K562 (cell line): Measurements from ENCODE around the gene CZIB. TPM values are rescaled to one million over a fixed set of nuclear protein-coding genes. Genes with fewer than 3 reads are reported as not detected.
A peak's percentile ranks its signal among the peaks of the same experiment; 100 is the strongest.

Experiments used
- CTBP1 ChIP-seq: fragments of 450-650 bp; IDR thresholded peaks from 2 replicates; pipeline ENCODE4 v1.6.1; 2016; ENCODE audit warnings: borderline replicate concordance
- DIDO1 ChIP-seq: fragments of 450-650 bp; IDR thresholded peaks from 2 replicates; pipeline ENCODE4 v1.6.1; 2016; ENCODE audit warnings: low read depth, missing biosample characterization, missing genetic modification characterization
- DMBX1 ChIP-seq: fragments of 250-450 bp; sonication (Bioruptor Pico); IDR thresholded peaks from 2 replicates; pipeline ENCODE4 v1.8.0; 2022; ENCODE audit warnings: inconsistent platforms, mild to moderate bottlenecking, moderate library complexity, borderline replicate concordance
- ELF1 ChIP-seq: fragments of 200-800 bp; sonication (Bioruptor generic); IDR thresholded peaks from 2 replicates; pipeline ENCODE4 v1.6.1; 2016; ENCODE audit warnings: missing genetic modification characterization, missing compliant biosample characterization
- FOXK2 ChIP-seq, 2 experiments: fragments of 450-650 bp; IDR thresholded peaks in 1 of 2; conservative IDR thresholded peaks in 1 of 2; 2 replicates each; pipeline ENCODE4 v1.6.1; 2016; ENCODE audit warnings: low read depth in 2 of 2, mild to moderate bottlenecking in 1 of 2
- GABPB1 ChIP-seq: sonication (generic); formaldehyde crosslinking; IDR thresholded peaks from 2 replicates; pipeline ENCODE4 v1.8.0; 2022; ENCODE audit warnings: mild to moderate bottlenecking, missing genetic modification reagents
- KHSRP ChIP-seq: fragments of 450-650 bp; IDR thresholded peaks from 2 replicates; pipeline ENCODE4 v1.6.1; 2017
- MTA3 ChIP-seq: fragments of 450-650 bp; formaldehyde crosslinking; IDR thresholded peaks from 2 replicates; pipeline ENCODE4 v1.6.1; 2017; ENCODE audit warnings: mild to moderate bottlenecking, borderline replicate concordance
- NFIX ChIP-seq: fragments of 250-450 bp; sonication (Bioruptor Pico); IDR thresholded peaks from 2 replicates; pipeline ENCODE4 v1.4.0; 2020; ENCODE audit warnings: low read depth, mild to moderate bottlenecking, moderate library complexity
- SUPT5H ChIP-seq: fragments of 450-650 bp; IDR thresholded peaks from 2 replicates; pipeline ENCODE4 v1.6.1; 2016
- ZNF143 ChIP-seq: sonication (generic); formaldehyde crosslinking; IDR thresholded peaks from 2 replicates; pipeline ENCODE4 v1.9.0; 2022; ENCODE audit warnings: mild to moderate bottlenecking, missing genetic modification reagents
- ZNF212 ChIP-seq: fragments of 450-650 bp; formaldehyde crosslinking; IDR thresholded peaks from 2 replicates; pipeline ENCODE4 v1.4.0; 2020; ENCODE audit warnings: mild to moderate bottlenecking
- polyA plus RNA-seq, 8 experiments: library from polyadenylated mRNA; depleted of rRNA in 4 of 8; stranded (reverse) in 5 of 8; unstranded in 3 of 8; fragments of >200 nt; fragmentation: Nextera tagmentation in 2 of 8; fragmentation: Illumina TruSeq in 1 of 8; extraction: Ambion mirVana in 2 of 8; extraction: Trizol in 1 of 8; gene quantifications; 2 replicates each; pipeline versions ENCODE4 v1.2.1 to v1.2.3, GENCODE V29; 2011 to 2014; ENCODE audit warnings: inconsistent platforms in 1 of 8, missing spikeins in 1 of 8
- total RNA-seq, 7 experiments: library from RNA; depleted of rRNA in 6 of 7; stranded (reverse); fragments of >200 nt in 6 of 7; fragmentation: Illumina TruSeq in 2 of 7; extraction: Trizol in 2 of 7; gene quantifications; 2 replicates each; pipeline versions ENCODE4 v1.2.1 to v1.2.3, GENCODE V29; 2011 to 2021; ENCODE audit warnings: low replicate concordance in 1 of 7
- TF ChIP-seq, protein P1 (sequence below): fragments of 450-650 bp; IDR thresholded peaks from 2 replicates; pipeline ENCODE4 v1.6.1; 2016
- TF ChIP-seq, protein P2 (sequence below), 3 experiments: fragments of 200-800 bp in 1 of 3; sonication (Bioruptor generic) in 1 of 3; sonication (generic) in 1 of 3; formaldehyde crosslinking in 1 of 3; IDR thresholded peaks; 2 replicates each; pipeline versions ENCODE4 v1.6.1 to v1.8.0; 2016 to 2022; ENCODE audit warnings: mild to moderate bottlenecking in 2 of 3, missing compliant biosample characterization in 2 of 3, missing genetic modification characterization in 2 of 3, missing genetic modification reagents in 1 of 3
- TF ChIP-seq, protein P3 (sequence below): fragments of 450-650 bp; formaldehyde crosslinking; IDR thresholded peaks from 2 replicates; pipeline ENCODE4 v1.4.0; 2022; ENCODE audit warnings: missing genetic modification characterization
- TF ChIP-seq, protein P4 (sequence below): IDR thresholded peaks from 2 replicates; pipeline ENCODE4 v1.6.1; 2012; ENCODE audit warnings: low read depth, low read length, improper control_type of control experiment, borderline replicate concordance
- TF ChIP-seq, protein P5 (sequence below): fragments of 450-650 bp; IDR thresholded peaks from 2 replicates; pipeline ENCODE4 v1.6.1; 2018; ENCODE audit not compliant: partially characterized antibody

CZIB gene
- total and polyA plus RNA-seq, 9 of the 15 experiments (the other 6 are each of a cell fraction or from before 2014, with no cell fraction given) = 52.6 to 111 (median 80.0) TPM

DNA sequence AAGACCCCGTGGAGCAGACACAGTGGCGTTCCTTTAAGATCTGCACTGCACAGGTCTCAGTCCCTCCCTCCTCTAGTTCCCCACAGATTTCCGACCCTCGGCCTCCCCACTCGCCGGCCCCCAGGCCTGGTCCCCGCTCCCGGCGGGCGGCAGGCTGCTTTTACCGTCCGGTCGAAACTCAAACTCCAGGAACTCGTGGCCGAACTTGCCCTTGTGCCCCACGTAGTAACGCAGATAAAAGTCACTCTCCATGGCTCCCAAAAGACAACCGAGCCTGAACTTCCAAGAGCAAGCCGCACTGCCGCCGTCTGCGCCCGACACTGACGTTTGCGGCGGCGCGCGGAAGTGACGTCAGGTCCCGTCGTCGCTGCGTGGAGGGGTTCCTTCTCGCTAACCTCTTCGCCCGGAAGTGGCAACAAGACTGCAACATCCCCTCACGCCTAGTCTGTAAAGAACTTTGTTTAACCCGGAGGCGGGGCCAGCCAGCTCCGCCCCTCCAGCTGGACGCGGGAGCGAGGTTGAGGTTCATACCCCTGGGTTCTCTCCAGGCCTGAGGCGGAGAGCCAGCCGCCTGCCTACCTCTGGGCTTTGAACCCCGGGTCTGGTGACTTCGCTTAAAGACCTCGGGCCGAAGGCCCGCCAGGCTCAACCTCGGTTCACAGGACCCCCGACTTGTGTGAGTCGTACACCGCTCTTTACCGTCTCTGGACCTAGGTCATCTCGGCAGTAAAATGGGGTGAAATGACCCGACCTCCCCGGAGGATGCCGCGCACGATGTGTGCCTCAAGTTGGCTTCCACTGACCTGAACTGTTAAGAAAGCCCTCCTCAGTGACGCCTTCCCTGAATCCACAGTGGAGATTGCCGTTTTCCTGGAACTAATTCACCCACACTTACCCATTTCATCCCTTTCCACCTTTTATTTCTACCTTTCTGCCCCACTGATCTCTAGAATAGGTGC, 18.0 kb upstream of the CZIB start, which contains the start of gene MAGOH (continued):
- TF ChIP-seq, protein P1, sequence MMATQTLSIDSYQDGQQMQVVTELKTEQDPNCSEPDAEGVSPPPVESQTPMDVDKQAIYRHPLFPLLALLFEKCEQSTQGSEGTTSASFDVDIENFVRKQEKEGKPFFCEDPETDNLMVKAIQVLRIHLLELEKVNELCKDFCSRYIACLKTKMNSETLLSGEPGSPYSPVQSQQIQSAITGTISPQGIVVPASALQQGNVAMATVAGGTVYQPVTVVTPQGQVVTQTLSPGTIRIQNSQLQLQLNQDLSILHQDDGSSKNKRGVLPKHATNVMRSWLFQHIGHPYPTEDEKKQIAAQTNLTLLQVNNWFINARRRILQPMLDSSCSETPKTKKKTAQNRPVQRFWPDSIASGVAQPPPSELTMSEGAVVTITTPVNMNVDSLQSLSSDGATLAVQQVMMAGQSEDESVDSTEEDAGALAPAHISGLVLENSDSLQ = peak; percentile 62
- TF ChIP-seq, protein P2, sequence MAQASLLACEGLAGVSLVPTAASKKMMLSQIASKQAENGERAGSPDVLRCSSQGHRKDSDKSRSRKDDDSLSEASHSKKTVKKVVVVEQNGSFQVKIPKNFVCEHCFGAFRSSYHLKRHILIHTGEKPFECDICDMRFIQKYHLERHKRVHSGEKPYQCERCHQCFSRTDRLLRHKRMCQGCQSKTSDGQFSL (CRISPR knock-in tag; IDR thresholded peaks at IDR 0.05) = 0 out of 2 replicates have a peak, but pooled peaks have one; percentile 43
- TF ChIP-seq, protein P2 (tag; IDR thresholded peaks at IDR 0.05) = peak in 1 of 2 experiments; percentile 60; a peak in 1 of 4 replicates
- TF ChIP-seq ZNF143 (CRISPR knock-in tag) = 0 out of 2 replicates have a peak, but pooled peaks have one; percentile 47
- TF ChIP-seq FOXK2 (conservative IDR thresholded peaks at IDR 0.05 in 1 of 2, IDR thresholded peaks at IDR 0.05 in 1 of 2; ENCODE audit: low read depth in 2 of 2) = peak; percentile 94 to 96
- peak; percentile 60; the same call in 1 of the 2 replicates for TF ChIP-seq CTBP1
- TF ChIP-seq NFIX (CRISPR knock-in tag) = no peak
- TF ChIP-seq MTA3 = peak; percentile 70; the same call in 1 of the 2 replicates
- TF ChIP-seq KHSRP = peak; percentile 98
- peak; percentile 95 for TF ChIP-seq DIDO1 (tag)
- TF ChIP-seq, protein P3, sequence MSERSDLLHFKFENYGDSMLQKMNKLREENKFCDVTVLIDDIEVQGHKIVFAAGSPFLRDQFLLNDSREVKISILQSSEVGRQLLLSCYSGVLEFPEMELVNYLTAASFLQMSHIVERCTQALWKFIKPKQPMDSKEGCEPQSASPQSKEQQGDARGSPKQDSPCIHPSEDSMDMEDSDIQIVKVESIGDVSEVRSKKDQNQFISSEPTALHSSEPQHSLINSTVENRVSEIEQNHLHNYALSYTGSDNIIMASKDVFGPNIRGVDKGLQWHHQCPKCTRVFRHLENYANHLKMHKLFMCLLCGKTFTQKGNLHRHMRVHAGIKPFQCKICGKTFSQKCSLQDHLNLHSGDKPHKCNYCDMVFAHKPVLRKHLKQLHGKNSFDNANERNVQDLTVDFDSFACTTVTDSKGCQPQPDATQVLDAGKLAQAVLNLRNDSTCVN (CRISPR knock-in tag) = 0 out of 2 replicates have a peak, but pooled peaks have one; percentile 22
- TF ChIP-seq, protein P4, sequence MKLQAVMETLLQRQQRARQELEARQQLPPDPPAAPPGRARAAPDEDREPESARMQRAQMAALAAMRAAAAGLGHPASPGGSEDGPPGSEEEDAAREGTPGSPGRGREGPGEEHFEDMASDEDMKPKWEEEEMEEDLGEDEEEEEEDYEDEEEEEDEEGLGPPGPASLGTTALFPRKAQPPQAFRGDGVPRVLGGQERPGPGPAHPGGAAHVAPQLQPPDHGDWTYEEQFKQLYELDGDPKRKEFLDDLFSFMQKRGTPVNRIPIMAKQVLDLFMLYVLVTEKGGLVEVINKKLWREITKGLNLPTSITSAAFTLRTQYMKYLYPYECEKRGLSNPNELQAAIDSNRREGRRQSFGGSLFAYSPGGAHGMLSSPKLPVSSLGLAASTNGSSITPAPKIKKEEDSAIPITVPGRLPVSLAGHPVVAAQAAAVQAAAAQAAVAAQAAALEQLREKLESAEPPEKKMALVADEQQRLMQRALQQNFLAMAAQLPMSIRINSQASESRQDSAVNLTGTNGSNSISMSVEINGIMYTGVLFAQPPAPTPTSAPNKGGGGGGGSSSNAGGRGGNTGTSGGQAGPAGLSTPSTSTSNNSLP = no peak
- TF ChIP-seq, protein P5, sequence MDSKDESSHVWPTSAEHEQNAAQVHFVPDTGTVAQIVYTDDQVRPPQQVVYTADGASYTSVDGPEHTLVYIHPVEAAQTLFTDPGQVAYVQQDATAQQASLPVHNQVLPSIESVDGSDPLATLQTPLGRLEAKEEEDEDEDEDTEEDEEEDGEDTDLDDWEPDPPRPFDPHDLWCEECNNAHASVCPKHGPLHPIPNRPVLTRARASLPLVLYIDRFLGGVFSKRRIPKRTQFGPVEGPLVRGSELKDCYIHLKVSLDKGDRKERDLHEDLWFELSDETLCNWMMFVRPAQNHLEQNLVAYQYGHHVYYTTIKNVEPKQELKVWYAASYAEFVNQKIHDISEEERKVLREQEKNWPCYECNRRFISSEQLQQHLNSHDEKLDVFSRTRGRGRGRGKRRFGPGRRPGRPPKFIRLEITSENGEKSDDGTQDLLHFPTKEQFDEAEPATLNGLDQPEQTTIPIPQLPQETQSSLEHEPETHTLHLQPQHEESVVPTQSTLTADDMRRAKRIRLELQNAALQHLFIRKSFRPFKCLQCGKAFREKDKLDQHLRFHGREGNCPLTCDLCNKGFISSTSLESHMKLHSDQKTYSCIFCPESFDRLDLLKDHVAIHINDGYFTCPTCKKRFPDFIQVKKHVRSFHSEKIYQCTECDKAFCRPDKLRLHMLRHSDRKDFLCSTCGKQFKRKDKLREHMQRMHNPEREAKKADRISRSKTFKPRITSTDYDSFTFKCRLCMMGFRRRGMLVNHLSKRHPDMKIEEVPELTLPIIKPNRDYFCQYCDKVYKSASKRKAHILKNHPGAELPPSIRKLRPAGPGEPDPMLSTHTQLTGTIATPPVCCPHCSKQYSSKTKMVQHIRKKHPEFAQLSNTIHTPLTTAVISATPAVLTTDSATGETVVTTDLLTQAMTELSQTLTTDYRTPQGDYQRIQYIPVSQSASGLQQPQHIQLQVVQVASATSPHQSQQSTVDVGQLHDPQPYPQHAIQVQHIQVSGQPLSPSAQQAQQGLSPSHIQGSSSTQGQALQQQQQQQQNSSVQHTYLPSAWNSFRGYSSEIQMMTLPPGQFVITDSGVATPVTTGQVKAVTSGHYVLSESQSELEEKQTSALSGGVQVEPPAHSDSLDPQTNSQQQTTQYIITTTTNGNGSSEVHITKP = peak; percentile 80
- TF ChIP-seq SUPT5H = peak; percentile 90
- TF ChIP-seq GABPB1 (CRISPR knock-in tag) = peak; percentile 97
- TF ChIP-seq ELF1 = peak; percentile 95
- peak; percentile 36; the same call in 1 of the 2 replicates for TF ChIP-seq DMBX1 (CRISPR knock-in tag)
- no peak for TF ChIP-seq ZNF212
